ENCODE results near the gene CRTC1.
A peak's percentile ranks its signal among the peaks of the same experiment; 100 is the strongest.
"Not testable (repeated sequence)": the region's sequence is repeated elsewhere in the genome, so short reads cannot be mapped to it uniquely, and the experiment has no call there.

CRTC1 gene

GRCh38 chr19:18668744-18669523 is 14.5 kb upstream of the CRTC1 start:
- DNase-seq (ENCODE audit: low read depth in 2 of 2): no peak

- DNase-seq (ENCODE audit: low read depth in 2 of 2): no peak
Measured at GRCh38 chr19:18669524-18669817, 14.0 kb upstream of the CRTC1 start.

- no peak for DNase-seq (ENCODE audit: low read depth in 2 of 2)
Measured at GRCh38 chr19:18669883-18670282, 13.6 kb upstream of the CRTC1 start.

- DNase-seq (ENCODE audit: low read depth in 2 of 2): no peak
Measured at GRCh38 chr19:18670312-18670711, 13.2 kb upstream of the CRTC1 start.

- DNase-seq (ENCODE audit: low read depth in 2 of 2): no peak
Measured at GRCh38 chr19:18671303-18672043, 12.0 kb upstream of the CRTC1 start.

GRCh38 chr19:18672044-18672451 is 11.4 kb upstream of the CRTC1 start:
- no peak for DNase-seq (ENCODE audit: low read depth in 2 of 2)

GRCh38 chr19:18672606-18673337 is 10.7 kb upstream of the CRTC1 start:
- no peak for DNase-seq (ENCODE audit: low read depth in 2 of 2)

GRCh38 chr19:18674616-18675015 is 8.9 kb upstream of the CRTC1 start:
- DNase-seq (ENCODE audit: low read depth in 2 of 2): no peak

- peak in 1 of 2 donors; percentile 20 for DNase-seq (ENCODE audit: low read depth in 2 of 2)
Measured at GRCh38 chr19:18675779-18676178, 7.7 kb upstream of the CRTC1 start.

- DNase-seq (ENCODE audit: low read depth in 2 of 2): no peak
Measured at GRCh38 chr19:18676692-18677091, 6.8 kb upstream of the CRTC1 start.

- no peak for DNase-seq (ENCODE audit: low read depth in 2 of 2)
Measured at GRCh38 chr19:18677156-18677555, 6.3 kb upstream of the CRTC1 start.

- not testable (repeated sequence) for DNase-seq (ENCODE audit: low read depth in 2 of 2)
Measured at GRCh38 chr19:18680148-18680547, 3.3 kb upstream of the CRTC1 start.

GRCh38 chr19:18682807-18683108 is 722 bp upstream of the CRTC1 start:
- DNase-seq (ENCODE audit: low read depth in 2 of 2): no peak

- no peak for DNase-seq (ENCODE audit: low read depth in 2 of 2)
Measured at GRCh38 chr19:18683958-18684641, 620 bp downstream of the CRTC1 start.

GRCh38 chr19:18684642-18684993 is 1.1 kb downstream of the CRTC1 start:
- DNase-seq (ENCODE audit: low read depth in 2 of 2): no peak

GRCh38 chr19:18685597-18686190 is 2.2 kb downstream of the CRTC1 start:
- DNase-seq (ENCODE audit: low read depth in 2 of 2): no peak

- DNase-seq (ENCODE audit: low read depth in 2 of 2): no peak
Measured at GRCh38 chr19:18687740-18688465, 4.4 kb downstream of the CRTC1 start.

- DNase-seq (ENCODE audit: low read depth in 2 of 2): no peak
Measured at GRCh38 chr19:18696023-18696422, 12.5 kb downstream of the CRTC1 start.

- no peak for DNase-seq (ENCODE audit: low read depth in 2 of 2)
Measured at GRCh38 chr19:18697680-18698079, 14.2 kb downstream of the CRTC1 start.

GRCh38 chr19:18698321-18699167 is 15.1 kb downstream of the CRTC1 start:
- DNase-seq (ENCODE audit: low read depth in 2 of 2): no peak

Data from stimulated activated CD4-positive, alpha-beta T cell treated with anti-CD3 and anti-CD28 coated beads, Interleukin-1b, Interleukin-23, amount 100 ng/mL, for 4 hours (primary cell).